Activated CD4-positive, alpha-beta T cell treated with anti-CD3 and anti-CD28 coated beads for 1 hour (primary cell): ENCODE measurements around the gene POLR2J.

Experiments
- DNase-seq: peaks from one replicate; pipeline ENCODE4 v3.0.0-alpha.2; 2020

The POLR2J gene

GRCh38 chr7:102434039-102434486 is 44.7 kb downstream of the POLR2J start:
- DNase-seq = no peak

DNA sequence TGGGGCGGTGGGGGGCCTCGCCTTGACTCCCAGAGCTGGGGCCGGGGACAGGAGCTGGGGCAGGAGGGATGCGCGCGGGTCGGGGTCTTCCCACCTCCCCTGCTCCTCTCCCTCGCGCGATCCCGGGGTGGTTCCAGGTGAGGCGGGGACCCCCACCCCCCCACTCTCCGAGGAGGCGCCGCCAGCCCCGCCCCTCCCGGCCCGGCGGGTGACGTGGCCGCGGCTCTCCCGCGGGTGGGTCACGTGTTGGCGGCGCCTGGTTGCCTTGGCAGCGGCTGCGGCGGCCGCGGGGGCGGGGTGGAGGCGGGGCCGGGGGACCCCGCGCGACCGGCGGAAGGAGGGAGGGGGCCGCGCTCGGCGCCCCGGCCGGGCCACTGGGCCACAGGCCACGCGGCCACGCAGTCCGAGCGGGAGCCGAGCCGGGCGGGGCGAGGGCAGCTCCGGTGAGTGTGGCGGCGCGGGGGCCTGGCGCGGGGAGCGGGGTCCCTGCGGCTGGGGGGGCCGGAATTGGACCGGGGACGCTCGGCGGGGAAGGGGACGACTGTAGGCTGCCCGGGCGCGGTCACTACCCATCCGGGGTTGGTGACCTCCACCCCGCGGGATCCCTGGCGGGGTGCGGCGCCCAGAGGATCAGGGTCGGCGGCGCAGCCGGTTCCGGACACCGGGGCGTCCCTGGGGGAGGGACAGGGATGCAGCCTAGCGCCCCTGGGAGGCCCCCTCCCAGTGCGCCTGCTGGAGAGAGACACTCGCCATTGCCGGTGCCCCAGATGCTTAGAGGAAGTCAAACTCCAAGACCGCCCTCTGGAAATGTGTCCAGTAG is 45.3 kb downstream of the POLR2J start, which contains the start of gene ORAI2:
TSS of gene ORAI2 (plus strand) at position 357 of the 820 bp plus-strand sequence. CDS start 5,382 bp downstream, outside the sequence.
- peak; percentile 83 for DNase-seq

- no peak for DNase-seq
Observed at GRCh38 chr7:102432442-102433218, 46.1 kb downstream of the POLR2J start.

GRCh38 chr7:102431617-102432298 is 47.0 kb downstream of the POLR2J start:
- peak; percentile 41 for DNase-seq

DNA sequence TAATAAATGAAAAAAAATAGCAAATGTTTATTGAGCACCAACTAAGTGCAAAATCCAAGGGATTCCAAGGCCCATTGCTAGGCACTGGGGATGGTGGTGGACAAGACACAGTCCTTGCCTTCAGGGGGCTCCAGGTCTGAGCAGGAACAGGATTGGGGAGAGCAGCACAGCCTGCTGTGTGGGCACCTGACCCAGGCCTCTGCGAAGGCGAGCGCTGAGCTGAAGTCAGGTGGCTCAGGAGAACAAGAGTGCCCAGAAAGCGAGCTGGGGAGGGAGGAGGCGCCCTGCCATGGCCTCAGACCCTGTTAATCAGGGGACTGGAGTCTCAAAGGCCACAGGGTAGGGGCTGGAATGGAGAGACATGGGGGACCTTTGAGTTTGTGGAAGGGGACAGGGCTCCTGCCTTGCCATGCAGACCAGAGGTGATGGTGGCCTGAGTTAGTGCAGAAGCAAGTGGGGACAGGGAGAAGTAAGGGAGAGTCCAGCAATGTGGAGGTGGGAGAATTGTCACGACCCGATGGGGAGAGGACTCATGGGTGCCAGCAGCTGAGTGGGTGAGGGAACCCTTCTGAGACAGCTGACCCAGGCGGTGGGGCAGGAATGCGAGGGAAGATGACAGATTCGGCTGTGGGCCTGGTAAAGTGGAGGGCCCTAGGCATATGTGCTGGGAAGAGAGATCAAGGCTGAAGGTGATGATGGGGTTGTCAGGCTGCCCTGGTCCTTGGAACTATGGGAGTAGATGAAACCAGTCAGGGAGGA is 49.4 kb downstream of the POLR2J start:
- DNase-seq = no peak

- DNase-seq = no peak
Observed at GRCh38 chr7:102427019-102427405, 51.7 kb downstream of the POLR2J start.

DNA sequence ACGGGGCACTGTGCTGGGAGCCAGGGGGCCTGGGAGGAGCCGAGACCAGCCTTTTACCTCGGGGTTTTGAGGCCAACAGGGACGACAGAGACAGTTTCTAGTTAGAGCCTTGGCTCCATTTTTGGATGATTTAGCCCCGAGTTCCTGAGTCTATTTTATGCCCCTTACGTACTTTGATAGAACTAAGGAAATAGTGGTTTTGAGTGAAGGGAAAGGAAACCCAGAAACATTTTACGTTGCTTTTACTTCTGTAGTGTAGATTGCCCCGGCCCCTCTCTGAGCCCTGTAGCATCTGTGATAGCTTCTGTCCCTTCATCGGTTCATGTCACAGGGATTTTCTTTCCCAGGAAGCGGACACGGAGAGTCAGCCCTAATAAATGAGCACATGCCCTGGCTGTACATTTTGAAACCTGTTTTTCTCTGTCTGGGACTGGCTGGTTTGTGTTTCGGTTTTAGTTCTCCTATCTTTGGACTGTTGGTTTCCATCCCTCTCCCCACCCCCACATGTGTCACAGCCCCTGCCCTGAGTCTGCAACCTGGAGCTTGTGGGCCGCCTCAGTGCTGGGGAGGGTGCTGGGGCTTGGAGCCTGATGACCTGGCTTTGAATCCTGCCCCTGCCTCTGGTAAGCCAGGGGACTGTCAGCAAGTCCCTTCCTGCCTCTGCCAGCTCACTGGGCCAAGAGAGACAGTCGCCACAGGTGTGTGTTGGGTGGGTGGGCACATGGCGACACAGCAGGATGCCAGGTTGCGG is 52.3 kb downstream of the POLR2J start:
- DNase-seq = peak; percentile 55

DNA sequence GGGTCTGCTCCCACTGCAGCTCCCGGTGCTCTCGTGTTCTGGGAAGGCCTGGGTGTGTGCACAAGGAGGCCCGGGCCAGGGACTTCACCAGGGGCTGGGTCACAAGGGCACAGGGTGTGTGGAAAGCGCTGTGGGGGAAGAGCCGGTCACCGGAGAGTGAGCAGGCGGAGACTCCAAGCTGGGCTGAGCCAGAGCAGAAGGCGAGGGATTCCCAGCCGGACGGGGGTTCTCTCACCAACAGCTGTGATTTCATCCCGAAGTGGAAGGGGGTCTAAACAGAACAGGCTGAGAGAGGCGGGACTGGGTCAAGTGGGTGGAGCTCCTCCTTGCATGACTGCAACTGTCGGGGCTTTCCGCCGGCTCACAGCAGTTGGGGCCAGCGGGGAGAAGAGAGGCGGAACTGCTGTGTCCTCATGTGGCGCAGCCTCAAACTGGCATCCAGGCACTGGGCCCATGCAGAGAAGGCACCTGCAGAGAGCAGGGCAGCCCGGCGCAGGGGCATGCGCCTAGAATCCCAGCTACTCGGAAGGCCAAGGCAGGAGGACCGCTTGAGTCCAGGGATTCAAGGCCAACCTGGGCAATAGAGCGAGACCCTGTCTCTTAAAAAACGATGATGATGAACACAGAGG is 53.0 kb downstream of the POLR2J start:
- peak; percentile 75 for DNase-seq

DNA sequence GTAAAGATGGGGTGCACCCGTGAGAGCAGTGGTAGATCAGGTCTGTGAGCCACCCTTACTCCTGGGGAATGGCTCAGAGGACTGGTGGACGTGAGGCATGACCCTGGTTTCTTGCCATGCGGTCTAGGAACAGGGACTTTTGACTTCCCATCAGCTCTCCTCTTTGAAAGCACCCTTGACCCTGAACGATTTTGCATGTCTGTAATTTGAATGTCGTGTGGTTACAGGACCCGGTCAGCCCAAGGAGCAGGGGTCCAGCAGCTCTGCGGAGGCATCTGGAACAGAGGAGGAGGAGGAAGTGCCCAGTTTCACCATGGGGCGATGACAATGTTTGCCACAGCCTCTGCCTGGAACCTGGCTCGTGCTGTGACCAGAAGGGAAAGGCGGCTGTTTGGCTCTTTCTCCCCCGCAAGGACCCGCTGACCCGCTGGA is 53.9 kb downstream of the POLR2J start:
- no peak for DNase-seq

- no peak for DNase-seq
Observed at GRCh38 chr7:102424129-102424551, 54.6 kb downstream of the POLR2J start.
